NCI-H187 treated with DMSO at 0.1 percent for 48 hours (cell line): ENCODE results near the gene ARHGAP18.

ENCODE experiments used
- DNase-seq: peaks from one replicate; lab custom pipeline; 2025; lab: John Stamatoyannopoulos, UW

ARHGAP18 gene

DNA sequence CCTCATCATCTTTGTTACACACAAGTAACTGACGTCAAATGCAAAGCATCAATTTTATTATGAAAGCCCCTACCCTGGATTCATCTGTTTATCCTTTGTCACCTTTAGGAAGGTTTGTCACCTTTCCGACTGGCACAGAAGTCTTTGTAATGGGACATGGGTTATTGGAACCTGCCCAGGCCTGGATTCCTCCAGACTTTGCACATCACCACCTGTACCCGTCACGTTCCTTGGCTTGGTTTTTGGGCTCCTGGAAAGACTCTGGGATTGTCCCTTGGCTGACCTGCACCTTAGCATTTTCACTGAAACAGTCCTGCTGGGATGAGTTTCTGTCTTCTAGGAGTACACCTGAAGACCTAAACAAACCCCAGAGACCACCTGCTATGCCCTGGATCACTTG is 15.4 kb upstream of the ARHGAP18 start:
- no peak for DNase-seq

DNA sequence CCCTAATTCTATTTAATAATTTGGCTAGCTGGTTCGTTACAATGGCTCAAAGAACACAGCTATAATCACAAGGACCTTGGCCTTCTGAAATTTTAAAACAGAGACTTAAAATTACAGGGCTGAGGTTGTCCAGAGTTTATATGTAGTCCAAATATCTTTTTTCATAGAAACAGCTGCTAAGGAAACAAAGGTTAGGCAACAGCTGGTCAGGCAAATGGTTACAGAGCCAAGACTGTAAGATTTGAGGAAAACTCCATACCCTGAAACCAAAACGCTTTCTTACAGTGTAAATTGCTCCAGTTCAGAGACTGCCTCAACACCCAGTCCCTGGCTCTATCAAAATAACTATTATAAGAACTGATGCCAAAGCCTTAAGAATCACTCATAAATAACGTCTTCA is 9.7 kb upstream of the ARHGAP18 start:
- DNase-seq: no peak

DNA sequence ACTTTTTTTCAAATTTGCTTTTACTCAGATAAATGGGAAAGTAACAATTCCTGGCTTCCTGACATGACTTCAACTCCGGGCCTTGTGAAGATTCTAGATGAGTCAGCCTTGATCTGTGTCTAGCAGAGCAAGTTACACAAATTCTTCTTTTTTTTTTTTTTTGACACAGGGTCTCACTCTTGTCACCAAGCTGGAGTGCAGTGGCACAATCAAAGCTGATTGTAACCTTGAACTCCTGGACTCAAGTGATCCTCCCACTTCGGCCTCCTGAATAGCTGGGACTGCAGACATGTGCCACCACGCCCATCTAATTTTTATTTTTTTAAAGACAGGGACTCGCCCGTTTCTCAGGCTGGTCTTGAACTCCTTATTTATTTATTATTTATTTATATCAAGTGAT is 7.3 kb upstream of the ARHGAP18 start:
- no peak for DNase-seq

DNA sequence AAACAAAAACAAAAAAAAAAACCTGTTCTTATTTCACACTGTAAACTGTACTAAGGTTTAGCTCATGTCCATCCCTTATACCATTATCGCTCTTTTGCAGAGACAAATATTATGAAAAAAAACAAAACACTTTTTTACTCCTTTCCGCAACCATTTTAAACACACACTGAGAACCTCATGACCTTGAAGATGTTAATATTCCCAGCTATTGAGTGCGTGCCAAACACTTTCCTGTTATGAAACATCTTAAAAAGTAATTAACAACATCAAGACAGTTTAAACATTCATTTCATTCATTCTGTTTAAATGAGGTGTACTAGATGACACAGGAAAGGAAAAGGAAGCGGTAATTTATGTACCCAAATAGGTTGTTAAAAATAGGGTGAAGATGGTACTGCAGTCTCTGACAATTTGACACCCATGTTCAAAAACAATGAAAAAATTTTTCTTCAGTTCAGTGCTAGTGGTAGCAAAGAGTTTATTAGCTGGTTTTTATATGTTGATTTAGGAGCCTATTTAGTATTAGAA is 3.9 kb upstream of the ARHGAP18 start:
- no peak for DNase-seq

DNA sequence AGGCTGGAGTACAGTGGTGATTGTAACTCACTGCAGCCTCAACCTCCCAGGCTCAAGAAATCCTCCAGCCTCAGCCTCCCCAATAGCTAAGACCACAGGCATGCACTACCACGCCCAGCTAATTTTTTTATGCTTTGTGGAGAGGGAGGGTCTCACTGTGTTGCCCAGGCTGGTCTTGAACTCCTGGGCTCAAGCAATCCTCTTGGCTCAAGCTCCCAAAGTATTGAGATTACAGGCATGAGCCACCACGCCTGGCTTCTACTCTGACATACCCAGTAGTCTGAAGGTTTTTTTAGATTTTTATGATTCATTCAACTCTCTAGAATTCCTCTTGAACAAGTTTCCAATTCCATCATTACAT is 1.3 kb upstream of the ARHGAP18 start:
- no peak for DNase-seq

DNA sequence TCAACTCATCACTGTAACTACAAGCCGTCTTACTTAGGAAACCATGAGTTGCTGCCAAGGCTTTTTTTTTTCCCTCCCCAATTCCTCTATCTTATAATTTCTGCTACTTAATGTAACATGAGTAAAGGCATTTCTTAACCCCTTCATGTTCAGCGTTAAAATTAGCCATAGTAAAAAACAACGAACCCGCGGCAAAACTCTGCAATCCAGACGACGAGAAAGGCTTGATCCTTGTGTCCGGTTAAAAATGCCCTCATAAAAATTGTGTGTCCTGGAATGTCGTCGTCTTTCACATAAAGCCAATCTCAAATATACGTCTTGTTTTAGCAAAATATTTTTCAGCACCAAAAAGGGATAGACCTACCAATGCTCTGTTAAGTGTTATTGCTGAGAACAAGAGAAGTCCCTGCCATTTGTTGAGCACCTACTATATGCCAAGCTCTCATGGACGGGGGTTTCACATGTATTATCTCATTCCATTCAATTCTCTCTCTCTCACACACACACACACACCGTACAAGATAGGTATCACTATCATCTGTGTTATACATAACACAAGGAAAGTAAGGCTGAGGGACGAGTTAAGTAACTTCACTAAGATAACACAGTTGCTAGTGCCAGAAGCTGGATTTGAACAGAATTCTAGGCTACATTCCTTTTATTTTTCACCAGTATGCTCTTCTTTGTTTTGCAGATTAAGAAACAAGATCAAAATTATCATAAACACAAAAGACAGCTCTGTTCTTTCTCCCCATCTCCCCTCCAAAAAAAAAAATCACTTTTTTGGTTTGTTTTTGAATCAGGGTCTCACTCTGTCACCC is 683 bp upstream of the ARHGAP18 start:
- no peak for DNase-seq

DNA sequence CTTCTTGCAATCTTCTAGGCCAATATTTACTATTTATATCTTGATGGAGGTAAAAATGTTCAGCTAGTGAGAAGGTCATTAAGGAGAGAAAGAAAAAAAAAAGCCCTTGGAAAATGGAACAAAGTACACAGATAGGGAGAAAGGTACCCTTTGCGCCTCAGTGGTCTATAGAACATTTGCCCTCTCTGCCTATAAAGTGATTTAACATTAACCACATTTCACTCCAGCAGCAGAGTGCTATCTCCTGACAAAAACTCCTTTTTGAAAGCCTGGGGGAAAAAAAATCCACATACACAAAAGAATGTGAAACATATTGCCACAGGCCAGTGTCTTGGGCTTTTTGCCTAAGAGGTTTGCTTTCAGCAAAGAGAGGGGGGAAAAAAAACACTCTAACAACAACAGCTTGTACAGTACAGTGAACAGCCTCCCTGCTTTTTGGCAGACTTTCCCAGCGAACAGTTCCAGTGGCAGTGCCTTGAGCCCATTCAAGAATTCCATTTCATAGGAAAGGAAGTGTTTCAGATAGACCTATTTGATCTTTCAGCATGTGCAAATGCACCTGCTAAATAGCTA is 695 bp downstream of the ARHGAP18 start:
- DNase-seq: no peak

DNA sequence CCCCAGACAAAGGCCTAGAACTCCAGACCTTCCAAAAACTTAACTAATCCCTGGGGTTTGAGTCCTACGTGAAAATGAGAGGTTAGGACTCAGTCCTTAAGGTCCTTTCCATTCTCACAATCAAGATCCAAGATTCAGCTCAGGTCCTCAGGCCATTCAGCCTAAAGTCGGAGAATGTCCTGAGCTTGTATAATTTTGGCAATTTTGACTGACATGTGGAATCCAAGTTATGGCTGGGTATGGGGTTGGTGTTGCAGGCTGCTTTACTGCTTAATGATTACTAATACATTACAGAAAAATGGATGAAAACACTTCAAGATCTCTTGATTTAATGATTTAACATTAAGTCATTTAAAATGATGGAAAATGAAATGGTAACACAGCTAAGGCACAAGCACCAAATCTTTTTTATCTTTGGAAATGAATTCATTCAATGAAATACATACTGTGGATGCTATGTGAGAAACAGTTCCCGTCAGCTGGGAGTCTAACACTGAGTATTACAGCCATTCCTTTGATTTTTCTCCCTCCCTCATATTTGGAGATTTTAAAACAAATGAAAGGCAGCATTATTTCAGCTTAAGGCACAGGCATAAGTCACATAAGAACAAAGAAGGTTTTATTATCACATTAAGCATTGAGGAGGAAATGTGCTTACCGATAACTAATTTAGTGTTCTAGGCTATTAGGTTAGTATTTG is 1.3 kb downstream of the ARHGAP18 start:
- no peak for DNase-seq

DNA sequence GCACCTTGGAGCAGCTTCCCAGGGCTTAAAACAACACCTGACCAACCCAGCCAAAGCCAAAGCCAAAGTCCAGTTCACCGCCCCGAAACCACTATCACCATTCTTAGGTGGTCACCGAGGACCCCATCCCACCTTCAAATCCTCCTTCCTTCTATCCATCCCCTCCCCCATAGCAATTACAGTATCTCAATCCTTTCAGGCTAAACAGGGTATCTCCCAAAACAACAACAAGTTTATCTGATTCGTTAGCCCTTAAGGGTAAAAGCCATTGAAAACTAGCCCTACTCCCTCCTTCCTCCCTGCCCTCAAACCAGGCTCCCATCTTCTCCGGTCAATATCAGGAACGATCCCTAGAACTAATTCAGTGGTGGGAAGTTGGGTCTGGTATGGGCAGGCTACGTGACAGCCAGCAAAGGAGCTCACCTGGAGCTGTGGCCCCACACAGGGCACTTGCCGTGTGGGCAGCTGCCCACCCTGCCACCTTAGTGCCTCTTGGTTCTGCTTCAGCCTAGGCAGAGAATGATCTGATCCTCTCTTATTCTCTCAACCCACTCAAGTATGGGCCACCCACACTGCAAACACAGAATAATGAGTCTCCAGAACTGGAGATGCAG is 2.0 kb downstream of the ARHGAP18 start:
- DNase-seq: no peak

DNA sequence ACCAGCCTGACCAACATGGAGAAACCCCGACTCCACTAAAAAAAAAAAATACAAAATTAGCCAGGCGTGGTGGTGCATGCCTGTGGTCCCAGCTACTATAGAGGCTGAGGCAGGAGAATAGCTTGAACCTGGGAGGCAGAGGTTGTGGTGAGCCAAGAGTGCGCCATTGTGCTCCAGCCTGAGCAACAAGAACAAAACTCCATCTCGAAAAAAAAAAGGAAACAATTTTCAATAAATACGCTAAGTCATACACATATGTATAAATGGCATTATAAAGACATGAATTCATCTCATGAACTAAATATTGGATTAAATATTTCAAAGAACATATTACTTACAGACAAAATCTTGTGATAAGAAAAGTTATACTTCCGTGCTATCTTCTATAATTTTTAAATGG is 2.9 kb downstream of the ARHGAP18 start:
- no peak for DNase-seq

DNA sequence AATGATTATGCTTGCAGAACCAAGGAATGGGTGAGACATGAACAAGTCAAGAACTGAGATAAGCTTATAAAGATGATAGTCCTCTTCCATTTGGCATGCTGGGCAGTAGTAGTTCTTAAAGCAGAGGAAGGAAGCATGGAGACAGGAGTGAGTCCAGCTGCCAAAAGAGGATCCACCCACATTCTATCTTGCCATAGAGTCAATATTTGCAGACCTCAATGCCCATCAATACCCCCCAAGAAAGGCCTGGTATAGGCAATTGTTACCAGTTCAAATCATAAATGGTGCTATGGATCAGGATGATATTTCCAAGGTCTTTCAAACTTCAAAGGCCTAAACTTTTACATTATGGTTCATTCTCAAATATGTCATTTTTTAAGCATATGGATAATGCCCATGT is 4.8 kb downstream of the ARHGAP18 start:
- DNase-seq: no peak

DNA sequence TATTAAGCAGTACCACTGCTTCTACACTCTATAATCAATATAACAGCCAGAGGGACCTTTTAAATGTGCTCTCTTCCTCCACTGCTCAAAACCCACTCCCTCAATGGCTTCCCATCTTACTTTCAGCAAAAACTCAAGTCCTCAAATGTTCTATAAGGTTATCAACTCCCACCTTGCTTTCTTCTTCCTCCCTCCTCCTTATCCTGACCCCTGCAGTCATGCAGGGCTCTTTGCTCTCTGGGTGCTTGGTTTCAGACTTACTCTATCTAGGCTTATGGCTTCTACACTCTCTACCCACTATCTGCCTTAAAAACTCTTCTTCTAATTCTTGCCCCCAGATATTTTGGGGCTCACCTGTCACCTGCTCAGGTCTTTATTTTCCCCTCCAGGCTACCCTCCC is 5.3 kb downstream of the ARHGAP18 start:
- no peak for DNase-seq

DNA sequence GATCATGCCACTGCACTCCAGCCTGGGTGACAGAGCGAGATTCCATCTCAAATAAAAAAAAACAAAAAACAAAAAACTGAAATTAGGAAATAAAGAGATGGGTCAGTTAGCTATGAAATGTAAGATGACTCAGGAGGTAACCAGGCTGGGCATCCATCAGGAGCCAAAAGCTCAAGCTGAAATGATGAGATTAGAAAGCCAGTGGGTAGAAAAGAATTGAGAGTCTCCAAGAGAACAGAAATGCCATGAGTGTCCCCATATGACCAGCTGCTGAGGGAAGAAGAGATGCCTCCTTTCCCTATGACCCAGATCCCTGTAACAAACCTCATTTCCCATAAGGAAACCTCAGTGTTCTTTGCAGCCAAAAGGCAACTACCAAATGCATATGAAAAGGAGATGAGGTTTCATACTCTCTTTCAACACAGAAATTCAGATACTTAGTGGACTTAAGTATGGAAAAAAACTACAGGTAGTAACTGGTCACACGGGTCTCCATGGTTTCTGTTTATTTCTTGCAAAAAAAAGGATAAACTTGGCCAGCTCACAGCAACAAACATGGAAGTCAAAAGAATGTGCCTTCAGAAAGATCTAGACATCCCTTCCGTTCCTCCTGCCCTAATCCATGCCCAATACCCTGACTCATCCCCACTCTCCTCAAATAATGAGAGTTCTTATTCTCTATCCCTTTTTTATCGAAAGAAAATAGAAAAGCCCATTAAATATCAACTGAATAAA is 8.1 kb downstream of the ARHGAP18 start:
- DNase-seq: no peak

DNA sequence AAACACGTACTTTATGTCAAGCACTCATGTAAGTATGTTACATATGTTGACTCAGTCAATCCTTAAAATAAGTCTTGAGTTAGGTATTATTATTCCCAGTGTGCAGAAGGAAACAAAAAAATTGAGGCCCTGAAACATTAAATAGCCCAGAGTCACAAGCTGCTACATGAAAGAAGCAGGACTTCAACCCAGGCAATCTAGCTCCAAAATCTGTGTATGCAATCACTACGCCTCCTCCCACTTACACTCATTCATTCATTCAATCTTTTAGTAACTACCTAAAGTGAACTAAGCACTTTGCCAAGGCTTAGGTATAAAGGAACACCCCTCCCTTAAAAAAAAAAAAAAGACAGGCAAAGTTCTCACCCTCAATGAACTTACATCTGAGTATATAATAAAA is 9.3 kb downstream of the ARHGAP18 start:
- no peak for DNase-seq

DNA sequence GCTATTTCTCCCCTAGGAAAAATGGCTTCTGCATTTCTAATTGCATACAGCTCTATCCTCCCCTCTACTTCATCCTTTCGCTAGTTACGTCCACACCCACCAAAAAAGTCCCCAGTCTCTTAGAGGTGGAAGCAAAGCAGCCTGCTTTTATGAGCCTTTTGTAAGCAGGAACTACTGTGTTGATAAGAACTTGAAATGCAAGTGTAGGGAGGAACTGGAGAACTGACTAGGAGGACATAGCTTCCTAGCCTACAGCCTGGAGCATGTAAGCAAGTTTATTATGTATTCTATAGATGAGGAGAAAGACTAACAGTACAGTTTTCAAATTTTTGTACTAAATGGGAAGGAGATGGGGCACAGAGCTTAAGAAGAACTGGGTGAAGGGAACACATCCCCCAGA is 10.3 kb downstream of the ARHGAP18 start:
- no peak for DNase-seq

DNA sequence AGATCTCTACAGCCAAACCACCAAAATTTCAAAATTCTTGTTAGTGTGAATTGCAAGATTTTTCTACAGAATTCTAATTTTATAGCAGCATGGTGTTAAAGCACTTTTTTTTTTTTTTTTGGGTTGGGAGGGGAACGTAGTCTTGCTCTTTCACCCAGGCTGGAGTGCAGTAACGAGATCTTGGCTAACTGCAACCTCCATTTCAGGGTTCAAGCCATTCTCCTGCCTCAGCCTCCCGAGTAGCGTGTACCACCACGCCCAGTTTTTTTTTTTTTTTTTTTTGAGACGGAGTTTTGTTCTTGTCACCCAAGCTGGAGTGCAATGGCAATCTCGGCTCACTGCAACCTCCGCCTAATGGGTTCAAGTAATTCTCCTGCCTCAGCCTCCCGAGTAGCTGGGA is 11.5 kb downstream of the ARHGAP18 start:
- no peak for DNase-seq

DNA sequence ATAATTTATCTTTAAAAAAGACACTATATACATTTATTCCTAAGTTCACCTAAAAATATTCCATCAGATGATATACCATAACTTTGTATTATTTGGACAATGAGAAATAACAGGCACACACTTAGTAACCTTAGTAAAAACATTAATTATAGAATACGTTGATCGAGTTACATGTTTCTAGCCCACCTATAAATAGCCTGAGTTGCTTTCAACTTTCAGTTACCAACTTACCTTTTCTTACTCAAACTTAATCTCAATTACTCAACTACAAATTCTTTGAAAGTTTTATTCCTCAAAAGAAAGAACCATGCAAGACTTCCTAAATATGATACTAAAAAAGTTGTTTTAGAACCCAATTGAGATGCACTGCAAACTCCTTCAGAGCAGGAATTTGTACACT is 12.2 kb downstream of the ARHGAP18 start:
- DNase-seq: no peak

DNA sequence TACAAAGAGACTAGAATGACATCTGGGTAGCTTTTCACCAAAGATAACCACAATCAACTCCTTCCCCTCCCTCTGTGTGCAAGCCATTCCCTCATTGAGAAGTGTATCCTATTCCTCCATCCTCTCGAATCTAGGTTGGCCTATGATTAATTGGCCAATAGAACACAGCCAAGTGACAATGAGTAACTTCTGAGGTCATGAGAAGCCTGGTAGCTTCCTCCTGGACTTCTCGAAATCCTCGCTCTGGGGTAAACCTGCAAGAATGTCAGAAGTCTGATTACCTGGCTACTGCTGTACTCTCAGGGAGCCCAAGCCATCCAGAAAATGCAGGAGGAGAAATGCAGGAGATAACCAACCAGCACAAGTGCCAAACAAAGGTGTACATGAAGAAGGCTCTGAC is 13.1 kb downstream of the ARHGAP18 start:
- DNase-seq: no peak

DNA sequence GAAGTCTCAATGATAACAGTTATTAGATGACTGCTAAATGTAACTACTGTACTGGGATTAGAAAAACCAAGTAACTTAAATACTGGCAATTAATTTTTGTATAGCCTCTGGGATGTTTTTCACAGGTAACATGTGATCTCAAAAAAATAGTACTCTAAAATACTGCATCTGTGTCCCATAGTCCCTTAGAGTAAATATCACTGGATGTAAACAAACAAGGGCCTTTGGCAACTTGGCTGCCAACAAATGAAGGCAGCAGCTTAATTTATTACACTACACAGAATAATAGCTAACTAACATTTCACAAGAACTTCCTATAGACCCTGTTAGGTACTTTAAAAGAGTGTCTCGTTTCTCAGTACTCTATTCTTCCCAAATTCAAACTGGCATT is 14.0 kb downstream of the ARHGAP18 start:
- no peak for DNase-seq

DNA sequence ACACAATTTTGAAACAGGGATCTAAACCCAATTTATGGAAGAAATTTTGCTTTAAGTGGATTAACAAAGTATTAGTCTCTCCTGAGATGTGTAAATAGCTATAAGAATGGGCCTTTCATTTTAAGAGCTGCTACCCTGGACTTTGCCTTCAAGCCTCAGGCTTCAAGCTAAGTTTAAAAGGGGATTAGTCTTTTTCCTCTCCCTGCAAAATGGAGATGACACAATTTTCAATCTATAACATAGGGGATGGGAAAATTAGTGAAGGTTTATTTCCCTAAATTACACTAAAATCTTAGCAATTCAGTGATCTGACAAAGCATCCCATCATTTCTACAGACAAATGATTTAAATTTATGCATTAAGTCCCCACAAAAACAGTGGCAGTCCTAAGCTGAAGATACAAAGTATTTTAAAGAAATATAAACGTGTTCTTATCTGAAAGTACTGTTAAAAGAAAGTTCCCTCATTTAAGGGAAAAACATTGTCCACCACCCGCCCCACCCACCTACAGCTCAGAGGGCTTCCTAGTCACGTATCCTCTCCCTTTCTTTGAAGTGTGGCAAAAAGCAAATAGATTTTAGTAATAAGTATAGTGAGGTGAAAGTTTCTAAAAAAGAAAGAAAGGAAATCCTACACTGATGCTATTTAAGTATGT is 14.5 kb downstream of the ARHGAP18 start:
- no peak for DNase-seq

DNA sequence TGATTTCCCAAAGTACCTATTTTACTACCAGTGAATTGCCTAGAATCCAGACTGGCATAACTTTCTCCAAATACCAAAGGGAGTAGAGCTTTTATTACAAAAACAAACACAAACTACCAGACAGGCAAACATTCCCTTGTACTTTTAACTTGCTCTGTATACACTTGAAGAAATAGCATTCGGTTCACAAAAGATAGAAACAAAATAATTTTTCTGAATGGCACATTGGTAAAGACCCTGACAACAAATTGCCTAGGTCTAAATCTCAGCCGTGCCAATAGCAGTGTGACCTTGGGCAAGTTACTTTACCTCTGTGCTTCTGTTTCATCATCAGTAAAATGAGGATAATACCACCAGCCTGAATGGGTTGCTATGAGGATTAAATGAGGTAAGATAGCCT is 15.9 kb downstream of the ARHGAP18 start:
- DNase-seq: no peak

DNA sequence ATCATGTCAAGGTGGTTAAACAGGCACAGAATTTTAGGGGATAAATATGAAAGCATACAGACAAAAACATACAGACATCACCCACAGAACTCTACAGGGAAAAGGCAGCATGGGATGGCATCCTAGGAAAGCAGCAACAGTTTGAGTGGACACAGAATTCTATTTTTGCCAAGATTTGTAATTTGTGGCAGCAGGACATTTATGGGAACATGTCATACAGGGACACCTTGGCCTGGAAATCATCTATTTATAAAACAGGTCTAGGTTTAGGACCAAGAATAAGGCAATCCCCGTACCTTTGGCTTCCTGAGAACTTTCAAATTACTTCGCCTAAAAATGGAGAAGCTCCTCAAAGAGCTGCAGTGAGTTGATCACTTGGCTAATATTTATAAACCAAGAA is 17.5 kb downstream of the ARHGAP18 start:
- DNase-seq: no peak
